ENCODE results near the gene KLHL24. TPM values are rescaled to one million over a fixed set of nuclear protein-coding genes. Genes with fewer than 3 reads are reported as not detected.

KLHL24 gene
- total RNA-seq, 1 experiment from 2014 or later = 17.7 TPM

DNA sequence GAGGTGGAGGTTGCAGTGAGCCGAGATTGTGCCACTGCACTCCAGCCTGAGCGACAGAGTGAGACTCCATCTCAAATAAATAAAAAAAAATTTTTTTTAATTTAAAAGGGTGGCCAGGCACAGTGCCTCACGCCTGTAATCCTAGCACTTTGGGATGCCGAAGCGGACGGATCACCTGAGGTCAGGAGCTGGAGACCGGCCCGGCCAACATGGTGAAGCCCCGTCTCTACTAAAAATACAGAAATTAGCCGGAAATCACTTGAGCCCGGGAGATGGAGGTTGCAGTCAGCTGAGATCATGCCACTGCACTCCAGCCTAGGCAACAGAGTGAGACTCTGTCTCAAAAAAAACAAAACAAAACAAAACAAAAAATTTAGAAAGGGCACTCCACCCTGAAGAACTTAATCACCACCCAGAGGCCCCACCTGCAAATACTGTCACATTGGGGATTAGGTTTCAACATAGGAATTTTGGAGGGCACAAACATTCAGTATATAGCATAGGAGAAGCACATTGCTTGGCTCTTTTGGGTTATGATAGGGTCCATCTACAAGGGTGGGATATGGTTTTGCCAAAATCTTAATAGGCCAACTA, 55.1 kb downstream of the KLHL24 start:
- Histone ChIP-seq H3K79me1 (ENCODE audit: insufficient read depth, low read depth, low read length, poor library complexity, severe bottlenecking) (no peaks in the 10 kb centered on the region), H3K4me1 (ENCODE audit: insufficient read depth, low read length) (no peaks in the 10 kb centered on the region), H4K5ac (ENCODE audit: insufficient read length, low read depth, low read length) (no peak overlapping the region), H3K4me2 (ENCODE audit: insufficient read depth, insufficient read length, low read length) (no peak overlapping the region), H2BK15ac (ENCODE audit: low read depth, low read length) (no peak overlapping the region), H3K4ac (ENCODE audit: low read depth, low read length) (no peak overlapping the region), H2BK5ac (ENCODE audit: insufficient read length, low read length) (no peak overlapping the region), H3K18ac (ENCODE audit: insufficient read length, low read depth, low read length) (no peak overlapping the region), H3K79me2 (ENCODE audit: insufficient read depth, low read length) (no peaks in the 10 kb centered on the region), H2BK12ac (ENCODE audit: insufficient read length, low read depth, low read length) (no peak overlapping the region), H4K20me1 (ENCODE audit: control insufficient read depth, insufficient read depth, insufficient read length) (no peaks in the 10 kb centered on the region), H3K14ac (ENCODE audit: insufficient read depth, low read length) (no peak overlapping the region), H3K56ac (ENCODE audit: insufficient read length, low read depth, low read length) (no peak overlapping the region), H2BK20ac (ENCODE audit: low read depth, low read length, poor library complexity, severe bottlenecking) (no peak overlapping the region), H2AK5ac (ENCODE audit: insufficient read length, low read length) (no peak overlapping the region), H3K23ac (ENCODE audit: insufficient read length, low read depth, low read length) (no peak overlapping the region), H4K8ac (replicated peaks; ENCODE audit: insufficient read length, low read depth, low read length) (no peak overlapping the region), H3K27ac (ENCODE audit: insufficient read length, low read depth, low read length) (no peak overlapping the region), H3K9me3 (ENCODE audit: control insufficient read depth, low read depth, low read length) (no peaks in the 10 kb centered on the region), H3K27me3 (ENCODE audit: insufficient read depth, low read length) (no peaks in the 10 kb centered on the region), H2AFZ (ENCODE audit: low read length) (no peak overlapping the region), H3T11ph (ENCODE audit: low read length) (no peak overlapping the region), H4K91ac (ENCODE audit: insufficient read length, low read depth, low read length) (no peak overlapping the region), H2BK120ac (ENCODE audit: low read depth, low read length, poor library complexity, severe bottlenecking) (no peak overlapping the region), H3K23me2 (ENCODE audit: insufficient read length, low read depth, low read length, poor library complexity, severe bottlenecking) (no peaks in the 10 kb centered on the region), H3K9ac (ENCODE audit: extremely low read depth, insufficient read length, low read length) (no peak overlapping the region)
- H3K4me1 Mint-ChIP-seq = no peaks in the 10 kb centered on the region; a peak in 1 of 4 replicates
- no peaks in the 10 kb centered on the region for H3K27me3 Mint-ChIP-seq (ENCODE audit: low read depth)
- H3K27ac Mint-ChIP-seq = no peak overlapping the region
- H3K4me3 Mint-ChIP-seq = no peak overlapping the region
- no peak for DNase-seq
- H3K36me3 Mint-ChIP-seq (ENCODE audit: insufficient read depth in 1 of 3, low read depth in 3 of 3) = no peaks in the 10 kb centered on the region
- TF ChIP-seq, protein P1, sequence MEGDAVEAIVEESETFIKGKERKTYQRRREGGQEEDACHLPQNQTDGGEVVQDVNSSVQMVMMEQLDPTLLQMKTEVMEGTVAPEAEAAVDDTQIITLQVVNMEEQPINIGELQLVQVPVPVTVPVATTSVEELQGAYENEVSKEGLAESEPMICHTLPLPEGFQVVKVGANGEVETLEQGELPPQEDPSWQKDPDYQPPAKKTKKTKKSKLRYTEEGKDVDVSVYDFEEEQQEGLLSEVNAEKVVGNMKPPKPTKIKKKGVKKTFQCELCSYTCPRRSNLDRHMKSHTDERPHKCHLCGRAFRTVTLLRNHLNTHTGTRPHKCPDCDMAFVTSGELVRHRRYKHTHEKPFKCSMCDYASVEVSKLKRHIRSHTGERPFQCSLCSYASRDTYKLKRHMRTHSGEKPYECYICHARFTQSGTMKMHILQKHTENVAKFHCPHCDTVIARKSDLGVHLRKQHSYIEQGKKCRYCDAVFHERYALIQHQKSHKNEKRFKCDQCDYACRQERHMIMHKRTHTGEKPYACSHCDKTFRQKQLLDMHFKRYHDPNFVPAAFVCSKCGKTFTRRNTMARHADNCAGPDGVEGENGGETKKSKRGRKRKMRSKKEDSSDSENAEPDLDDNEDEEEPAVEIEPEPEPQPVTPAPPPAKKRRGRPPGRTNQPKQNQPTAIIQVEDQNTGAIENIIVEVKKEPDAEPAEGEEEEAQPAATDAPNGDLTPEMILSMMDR (conservative IDR thresholded peaks at IDR 0.05) = no peak
- H3K9me3 Mint-ChIP-seq = no peaks in the 10 kb centered on the region
- WGBS (ENCODE audit: extremely low coverage, insufficient read length, low lambda C conversion rate) = no CpG with 5 or more reads among the region's 11 CpGs

Measured in H9 (cell line).